Suprapubic skin (tissue), 3 donors: ENCODE results near the gene TPD52L2.

ENCODE experiments used
- CTCF ChIP-seq, 2 donors: fragments of 200-600 bp in 1 of 2; fragments of 450-650 bp in 1 of 2; sonication (generic) in 1 of 2; IDR thresholded peaks; one replicate each; pipeline ENCODE4 v1.5.1; 2016 to 2019; ENCODE audit warnings: antibody characterized with exemption in 2 of 2, mild to moderate bottlenecking in 1 of 2, moderate library complexity in 1 of 2
- EP300 ChIP-seq: sonication (generic); formaldehyde crosslinking; IDR thresholded peaks from one replicate; pipeline ENCODE4 v1.6.1; 2017; ENCODE audit warnings: antibody characterized with exemption

DNA sequence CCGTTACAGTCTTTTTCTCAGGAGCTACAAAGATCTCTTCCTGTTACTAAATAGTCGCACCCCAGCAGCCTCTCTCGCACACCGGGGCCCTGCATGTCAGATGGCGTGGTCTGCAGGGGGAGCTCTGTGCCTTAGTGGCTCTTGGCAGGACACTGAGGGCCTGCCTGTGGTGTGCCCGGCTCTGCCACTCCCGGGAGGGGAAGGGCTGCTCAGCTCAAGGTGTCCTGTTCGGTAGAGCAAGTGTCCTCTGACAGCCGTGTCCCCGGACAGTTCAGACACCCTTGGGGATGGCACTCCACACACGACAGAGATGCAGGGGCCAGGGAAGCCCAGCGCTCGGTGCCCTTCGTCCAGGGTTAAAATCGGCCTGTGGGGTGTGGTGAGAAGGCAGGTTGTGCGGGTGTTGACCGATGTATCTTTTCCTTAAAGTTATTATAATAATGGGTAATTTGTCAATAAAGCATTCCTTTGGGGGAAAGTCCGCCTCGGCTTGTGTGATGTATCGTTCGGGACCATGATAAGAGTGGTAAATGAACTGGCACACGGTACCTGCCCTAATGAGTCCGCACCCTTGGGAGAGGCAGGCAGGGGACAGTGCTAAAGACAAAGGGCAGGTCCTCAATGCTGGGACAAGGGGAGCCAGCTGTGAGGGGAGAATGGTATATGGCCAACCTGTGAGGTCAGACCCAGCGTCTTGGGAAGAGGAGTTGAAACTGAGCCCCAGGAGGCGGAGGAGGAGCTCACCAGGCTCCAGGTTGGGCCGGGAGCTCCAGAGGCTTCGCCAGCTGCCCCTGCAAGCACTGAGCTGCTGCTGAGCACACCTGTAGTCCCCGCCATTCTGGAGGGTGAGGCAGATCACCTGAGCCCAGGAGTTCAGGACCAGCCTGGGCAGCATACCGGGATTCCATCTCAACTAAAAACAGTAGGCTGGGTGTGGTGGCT is 26.3 kb downstream of the TPD52L2 start:
- TF ChIP-seq EP300, result no peak
- no peak for TF ChIP-seq CTCF (IDR thresholded peaks at IDR 0.05)
